ENCODE results near the gene IMMT. TPM values are rescaled to one million over a fixed set of nuclear protein-coding genes. Genes with fewer than 3 reads are reported as not detected.

Gene IMMT
- polyA plus RNA-seq, 1 donor from 2014 or later: 45.9 TPM

- TF ChIP-seq TAF1 (IDR thresholded peaks at IDR 0.05; ENCODE audit: low read depth): no peak
- TF ChIP-seq EZH2 (IDR thresholded peaks at IDR 0.05; ENCODE audit: borderline replicate concordance, insufficient read depth, low read length, poor library complexity, severe bottlenecking): no peak
- TF ChIP-seq MXI1 (conservative IDR thresholded peaks at IDR 0.05; ENCODE audit: poor library complexity, severe bottlenecking): no peak
- no peak for TF ChIP-seq CTCF (IDR thresholded peaks at IDR 0.05; ENCODE audit: poor library complexity, severe bottlenecking)
- Histone ChIP-seq H3K4me2 (ENCODE audit: low read length) (no peak overlapping the region), H3K27ac (ENCODE audit: low read length) (no peak overlapping the region), H3K9me2 (ENCODE audit: insufficient read depth, low read length) (no peaks in the 10 kb centered on the region), H2AFZ (ENCODE audit: low read depth, low read length) (no peak overlapping the region), H3K36me3 (ENCODE audit: insufficient read depth, low read length) (peaks cover 9% of the 10 kb centered on the region), H3K79me2 (replicated peaks; ENCODE audit: insufficient read depth, low read length) (no peaks in the 10 kb centered on the region), H3F3A (ENCODE audit: insufficient read depth, low read length, poor library complexity, severe bottlenecking) (no peaks in the 10 kb centered on the region), H4K20me1 (ENCODE audit: insufficient read depth) (no peaks in the 10 kb centered on the region), H3K4me3 (ENCODE audit: low read length) (no peak overlapping the region), H3K9ac (ENCODE audit: low read length) (no peak overlapping the region), H3K9me3 (ENCODE audit: low read length) (no peaks in the 10 kb centered on the region), H3K27me3 (ENCODE audit: insufficient read depth, low read depth, low read length) (no peaks in the 10 kb centered on the region)
These were observed 46.3 kb upstream of the IMMT start for GRCh38 chr2:86241611-86242010.

- H3K9me3 ChIP-seq (ENCODE audit: low read length): no peaks in the 10 kb centered on the region
- TF ChIP-seq SMC3 (conservative IDR thresholded peaks at IDR 0.05; ENCODE audit: poor library complexity) (no peak), TAF1 (IDR thresholded peaks at IDR 0.05; ENCODE audit: low read depth) (no peak), MXI1 (conservative IDR thresholded peaks at IDR 0.05; ENCODE audit: poor library complexity, severe bottlenecking) (no peak), POLR2AphosphoS5 (IDR thresholded peaks at IDR 0.05) (no peak), EP300 (conservative IDR thresholded peaks at IDR 0.05; ENCODE audit: poor library complexity, severe bottlenecking) (no peak), EZH2 (IDR thresholded peaks at IDR 0.05; ENCODE audit: borderline replicate concordance, insufficient read depth, low read length, poor library complexity, severe bottlenecking) (no peak), CTCF (IDR thresholded peaks at IDR 0.05; ENCODE audit: poor library complexity, severe bottlenecking) (no peak), RAD21 (conservative IDR thresholded peaks at IDR 0.05) (no peak)
- TF ChIP-seq, protein P1, sequence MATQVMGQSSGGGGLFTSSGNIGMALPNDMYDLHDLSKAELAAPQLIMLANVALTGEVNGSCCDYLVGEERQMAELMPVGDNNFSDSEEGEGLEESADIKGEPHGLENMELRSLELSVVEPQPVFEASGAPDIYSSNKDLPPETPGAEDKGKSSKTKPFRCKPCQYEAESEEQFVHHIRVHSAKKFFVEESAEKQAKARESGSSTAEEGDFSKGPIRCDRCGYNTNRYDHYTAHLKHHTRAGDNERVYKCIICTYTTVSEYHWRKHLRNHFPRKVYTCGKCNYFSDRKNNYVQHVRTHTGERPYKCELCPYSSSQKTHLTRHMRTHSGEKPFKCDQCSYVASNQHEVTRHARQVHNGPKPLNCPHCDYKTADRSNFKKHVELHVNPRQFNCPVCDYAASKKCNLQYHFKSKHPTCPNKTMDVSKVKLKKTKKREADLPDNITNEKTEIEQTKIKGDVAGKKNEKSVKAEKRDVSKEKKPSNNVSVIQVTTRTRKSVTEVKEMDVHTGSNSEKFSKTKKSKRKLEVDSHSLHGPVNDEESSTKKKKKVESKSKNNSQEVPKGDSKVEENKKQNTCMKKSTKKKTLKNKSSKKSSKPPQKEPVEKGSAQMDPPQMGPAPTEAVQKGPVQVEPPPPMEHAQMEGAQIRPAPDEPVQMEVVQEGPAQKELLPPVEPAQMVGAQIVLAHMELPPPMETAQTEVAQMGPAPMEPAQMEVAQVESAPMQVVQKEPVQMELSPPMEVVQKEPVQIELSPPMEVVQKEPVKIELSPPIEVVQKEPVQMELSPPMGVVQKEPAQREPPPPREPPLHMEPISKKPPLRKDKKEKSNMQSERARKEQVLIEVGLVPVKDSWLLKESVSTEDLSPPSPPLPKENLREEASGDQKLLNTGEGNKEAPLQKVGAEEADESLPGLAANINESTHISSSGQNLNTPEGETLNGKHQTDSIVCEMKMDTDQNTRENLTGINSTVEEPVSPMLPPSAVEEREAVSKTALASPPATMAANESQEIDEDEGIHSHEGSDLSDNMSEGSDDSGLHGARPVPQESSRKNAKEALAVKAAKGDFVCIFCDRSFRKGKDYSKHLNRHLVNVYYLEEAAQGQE (IDR thresholded peaks at IDR 0.05; ENCODE audit: borderline replicate concordance): no peak
- no peaks in the 10 kb centered on the region for H3K27me3 ChIP-seq (ENCODE audit: insufficient read depth, low read depth, low read length)
- no peaks in the 10 kb centered on the region for H4K20me1 ChIP-seq (ENCODE audit: insufficient read depth)
- no peak overlapping the region for H3K4me2 ChIP-seq (ENCODE audit: low read length)
- no peaks in the 10 kb centered on the region for H3F3A ChIP-seq (ENCODE audit: insufficient read depth, low read length, poor library complexity, severe bottlenecking)
- no peak overlapping the region for H3K27ac ChIP-seq (ENCODE audit: low read length)
- H3K4me3 ChIP-seq (ENCODE audit: low read length): no peak overlapping the region
- no peak overlapping the region for H2AFZ ChIP-seq (ENCODE audit: low read depth, low read length)
- H3K36me3 ChIP-seq (ENCODE audit: insufficient read depth, low read length): peaks cover 5% of the 10 kb centered on the region
- no peak overlapping the region for H3K9ac ChIP-seq (ENCODE audit: low read length)
- H3K79me2 ChIP-seq (replicated peaks; ENCODE audit: insufficient read depth, low read length): no peaks in the 10 kb centered on the region
- H3K9me2 ChIP-seq (ENCODE audit: insufficient read depth, low read length): no peaks in the 10 kb centered on the region
These were observed 45.0 kb upstream of the IMMT start for GRCh38 chr2:86240251-86240650.

Measured in neural cell (in vitro differentiated cells).